Measurements from ENCODE around the gene STUB1. TPM values are rescaled to one million over a fixed set of nuclear protein-coding genes. Genes with fewer than 3 reads are reported as not detected.

The STUB1 gene
- total RNA-seq, 4 donors from 2014 or later, result 152 to 213 (median 186) TPM

- H3K4me1 ChIP-seq, result peaks cover 0 to 31% (median 23%) of the 10 kb centered on the region in 4 donors
- DNase-seq (ENCODE audit: low spot score in 2 of 2), result no peak
- peak overlapping the region in 2 of 4 donors; percentile 46 to 62 for H3K4me3 ChIP-seq
- WGBS, 2 donors, result 62% methylated on average over 27 to 45 of the region's 55 CpGs
- peak overlapping the region in 3 of 4 donors; percentile 33 to 71 (median 60) for H3K27ac ChIP-seq
- H3K27me3 ChIP-seq, result peaks cover 0 to 14% of the 10 kb centered on the region in 2 donors
- TF ChIP-seq, protein P1, sequence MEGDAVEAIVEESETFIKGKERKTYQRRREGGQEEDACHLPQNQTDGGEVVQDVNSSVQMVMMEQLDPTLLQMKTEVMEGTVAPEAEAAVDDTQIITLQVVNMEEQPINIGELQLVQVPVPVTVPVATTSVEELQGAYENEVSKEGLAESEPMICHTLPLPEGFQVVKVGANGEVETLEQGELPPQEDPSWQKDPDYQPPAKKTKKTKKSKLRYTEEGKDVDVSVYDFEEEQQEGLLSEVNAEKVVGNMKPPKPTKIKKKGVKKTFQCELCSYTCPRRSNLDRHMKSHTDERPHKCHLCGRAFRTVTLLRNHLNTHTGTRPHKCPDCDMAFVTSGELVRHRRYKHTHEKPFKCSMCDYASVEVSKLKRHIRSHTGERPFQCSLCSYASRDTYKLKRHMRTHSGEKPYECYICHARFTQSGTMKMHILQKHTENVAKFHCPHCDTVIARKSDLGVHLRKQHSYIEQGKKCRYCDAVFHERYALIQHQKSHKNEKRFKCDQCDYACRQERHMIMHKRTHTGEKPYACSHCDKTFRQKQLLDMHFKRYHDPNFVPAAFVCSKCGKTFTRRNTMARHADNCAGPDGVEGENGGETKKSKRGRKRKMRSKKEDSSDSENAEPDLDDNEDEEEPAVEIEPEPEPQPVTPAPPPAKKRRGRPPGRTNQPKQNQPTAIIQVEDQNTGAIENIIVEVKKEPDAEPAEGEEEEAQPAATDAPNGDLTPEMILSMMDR (IDR thresholded peaks at IDR 0.05), result no peak
- TF ChIP-seq POLR2A (IDR thresholded peaks at IDR 0.05) (no peak), EP300 (IDR thresholded peaks at IDR 0.05) (no peak)
- no peaks in the 10 kb centered on the region for H3K9me3 ChIP-seq
- peaks cover 0 to 45% (median 0%) of the 10 kb centered on the region in 3 donors for H3K36me3 ChIP-seq
These were observed 48.9 kb downstream of the STUB1 start for GRCh38 chr16:728890-729744.

GRCh38 chr16:729768-730665, 49.8 kb downstream of the STUB1 start:
- no peak for DNase-seq (ENCODE audit: low spot score in 2 of 2)
- no peak overlapping the region for H3K4me3 ChIP-seq
- H3K36me3 ChIP-seq, result peaks cover 0 to 54% (median 0%) of the 10 kb centered on the region in 3 donors
- H3K27ac ChIP-seq, result no peak overlapping the region
- TF ChIP-seq, protein P1 (IDR thresholded peaks at IDR 0.05), result no peak
- TF ChIP-seq POLR2A (IDR thresholded peaks at IDR 0.05) (no peak), EP300 (IDR thresholded peaks at IDR 0.05) (no peak)
- peaks cover 0 to 14% of the 10 kb centered on the region in 2 donors for H3K27me3 ChIP-seq
- no peaks in the 10 kb centered on the region for H3K9me3 ChIP-seq
- 77 to 93% methylated on average over 16 to 26 of the region's 37 CpGs for WGBS, 2 donors
- H3K4me1 ChIP-seq, result peaks cover 0 to 31% (median 23%) of the 10 kb centered on the region in 4 donors

- no peaks in the 10 kb centered on the region for H3K9me3 ChIP-seq
- TF ChIP-seq EP300 (IDR thresholded peaks at IDR 0.05) (no peak), POLR2A (IDR thresholded peaks at IDR 0.05) (no peak)
- TF ChIP-seq, protein P1 (IDR thresholded peaks at IDR 0.05), result no peak
- peaks cover 0 to 31% (median 23%) of the 10 kb centered on the region in 4 donors for H3K4me1 ChIP-seq
- H3K27ac ChIP-seq, result no peak overlapping the region
- H3K27me3 ChIP-seq, result peaks cover 0 to 14% of the 10 kb centered on the region in 2 donors
- H3K4me3 ChIP-seq, result no peak overlapping the region
- 82 to 86% methylated on average over 17 to 19 of the region's 22 CpGs for WGBS, 2 donors
- no peak for DNase-seq (ENCODE audit: low spot score in 2 of 2)
- peaks cover 0 to 63% (median 0%) of the 10 kb centered on the region in 3 donors for H3K36me3 ChIP-seq
These were observed 50.7 kb downstream of the STUB1 start for GRCh38 chr16:730666-731509.

DNA sequence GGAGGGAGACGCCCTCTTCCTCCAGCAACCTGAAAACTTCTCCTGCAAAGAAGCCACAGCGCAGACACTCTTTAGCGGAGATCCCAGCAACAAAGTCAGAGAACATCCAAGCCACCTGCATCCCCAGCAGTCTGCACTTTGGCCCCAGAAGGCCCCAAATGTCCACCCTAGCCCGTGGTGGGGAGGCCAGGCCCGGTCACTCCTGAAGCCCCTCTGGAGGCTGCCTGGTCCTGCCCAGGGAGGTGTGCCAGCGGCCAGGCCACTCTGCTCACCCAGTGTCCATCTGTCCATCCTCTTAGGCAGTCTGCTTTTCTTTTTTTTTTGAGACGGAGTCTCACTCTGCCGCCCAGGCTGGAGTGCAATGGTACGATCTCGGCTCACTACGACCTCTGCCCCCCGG, 52.1 kb downstream of the STUB1 start:
- WGBS, 2 donors, result 86 to 90% methylated on average over 12 of the region's 12 CpGs

More for the DNA sequence above, 52.1 kb downstream of the STUB1 start:
- DNase-seq (ENCODE audit: low spot score in 2 of 2), result no peak
- TF ChIP-seq POLR2A (IDR thresholded peaks at IDR 0.05), result no peak
- no peak for TF ChIP-seq EP300 (IDR thresholded peaks at IDR 0.05)
- TF ChIP-seq, protein P1 (IDR thresholded peaks at IDR 0.05), result no peak
- no peak overlapping the region for H3K27ac ChIP-seq
- no peak overlapping the region for H3K4me3 ChIP-seq
- peaks cover 0 to 21% (median 16%) of the 10 kb centered on the region in 4 donors for H3K4me1 ChIP-seq
- H3K9me3 ChIP-seq, result no peaks in the 10 kb centered on the region
- H3K27me3 ChIP-seq, result peaks cover 0 to 5% of the 10 kb centered on the region in 2 donors
- H3K36me3 ChIP-seq, result peaks cover 0 to 77% (median 0%) of the 10 kb centered on the region in 3 donors

Other genes with a start within 250 kb of the STUB1 start
- gene CAPN15, start 152.7 kb upstream of the STUB1 start, total RNA-seq, result 10 to 100 TPM; 19.0 to 91.5 (median 52.5) TPM
- gene PRR35, start 120.0 kb upstream of the STUB1 start, total RNA-seq, result not detected
- 1 to 10 TPM in 3 of 4 donors, under 1 TPM in 1; 0.98 to 5.2 (median 1.9) TPM for gene NHLRC4, start 113.4 kb upstream of the STUB1 start, total RNA-seq
- 10 to 100 TPM; 49.2 to 89.6 (median 71.8) TPM for gene PIGQ, start 110.4 kb upstream of the STUB1 start, total RNA-seq
- gene RAB40C, start 90.3 kb upstream of the STUB1 start, total RNA-seq, result 10 to 100 TPM; 21.1 to 30.6 (median 27.5) TPM
- 1 to 10 TPM in 3 of 4 donors, under 1 TPM in 1; 0.66 to 3.9 (median 1.8) TPM for gene WFIKKN1, start 49.4 kb upstream of the STUB1 start, total RNA-seq
- gene METTL26, start 44.1 kb upstream of the STUB1 start, total RNA-seq, result 100 to 1,000 TPM; 147 to 204 (median 176) TPM
- 10 to 100 TPM; 20.8 to 37.7 (median 32.4) TPM for gene MCRIP2, start 38.6 kb upstream of the STUB1 start, total RNA-seq
- 10 to 100 TPM; 26.9 to 83.7 (median 54.1) TPM for gene WDR90, start 31.0 kb upstream of the STUB1 start, total RNA-seq
- gene RHOT2, start 12.3 kb upstream of the STUB1 start, total RNA-seq, result 100 to 1,000 TPM in 3 of 4 donors, 10 to 100 TPM in 1; 68.6 to 188 (median 106) TPM
- 1 to 10 TPM in 3 of 4 donors, under 1 TPM in 1; 0.90 to 3.5 (median 1.9) TPM for gene RHBDL1, start 4.7 kb upstream of the STUB1 start, total RNA-seq
- gene JMJD8, start 3.9 kb downstream of the STUB1 start, total RNA-seq, result 100 to 1,000 TPM in 2 of 4 donors, 10 to 100 TPM in 2; 83.1 to 119 (median 101) TPM
- 10 to 100 TPM; 13.1 to 18.2 (median 15.8) TPM for gene WDR24, start 10.0 kb downstream of the STUB1 start, total RNA-seq
- gene FBXL16, start 25.4 kb downstream of the STUB1 start, total RNA-seq, result 1 to 10 TPM; 1.5 to 5.7 (median 3.5) TPM
- gene METRN, start 34.7 kb downstream of the STUB1 start, total RNA-seq, result 100 to 1,000 TPM in 3 of 4 donors, 10 to 100 TPM in 1; 78.8 to 131 (median 108) TPM
- 10 to 100 TPM; 43.7 to 98.7 (median 78.6) TPM for gene ANTKMT, start 40.7 kb downstream of the STUB1 start, total RNA-seq
- gene CCDC78, start 46.0 kb downstream of the STUB1 start, total RNA-seq, result 1 to 10 TPM in 2 of 4 donors, under 1 TPM in 2; 0.63 to 7.5 (median 3.0) TPM
- gene HAGHL, start 46.7 kb downstream of the STUB1 start, total RNA-seq, result 10 to 100 TPM in 1 of 4 donors, 1 to 10 TPM in 3; 3.5 to 18.0 (median 6.3) TPM
- 10 to 100 TPM; 39.8 to 53.2 (median 45.6) TPM for gene CIAO3, start 60.6 kb downstream of the STUB1 start, total RNA-seq
- gene MSLN, start 80.3 kb downstream of the STUB1 start, total RNA-seq, result 1 to 10 TPM in 1 of 4 donors, not detected in 3; 1.5 TPM
- 10 to 100 TPM in 3 of 4 donors, 1 to 10 TPM in 1; 8.5 to 18.3 (median 12.5) TPM for gene RPUSD1, start 108.0 kb downstream of the STUB1 start, total RNA-seq
- 10 to 100 TPM in 3 of 4 donors, 1 to 10 TPM in 1; 6.1 to 57.5 (median 17.7) TPM for gene CHTF18, start 108.2 kb downstream of the STUB1 start, total RNA-seq
- gene GNG13, start 120.3 kb downstream of the STUB1 start, total RNA-seq, result not detected

Data from tibial nerve (tissue), 4 donors.